ENCODE data around the gene PON2.
"Not testable (repeated sequence)": the region's sequence is repeated elsewhere in the genome, so short reads cannot be mapped to it uniquely, and the experiment has no call there.

PON2 gene

GRCh38 chr7:95469187-95469586 lies 34.4 kb upstream of the PON2 start:
- no peak overlapping the region for H3K9ac ChIP-seq (ENCODE audit: low read depth, low read length)
- H3K4me1 ChIP-seq (ENCODE audit: insufficient read depth, low read length) = peaks cover 13% of the 10 kb centered on the region
- no peaks in the 10 kb centered on the region for H3K36me3 ChIP-seq (ENCODE audit: insufficient read depth, low read length)
- H3K9me3 ChIP-seq (ENCODE audit: control insufficient read depth, insufficient read depth, low read length) = no peaks in the 10 kb centered on the region

- Histone ChIP-seq H3K4me1 (ENCODE audit: insufficient read depth, low read length) (peaks cover 13% of the 10 kb centered on the region), H3K9ac (ENCODE audit: low read depth, low read length) (no peak overlapping the region), H3K36me3 (ENCODE audit: insufficient read depth, low read length) (no peaks in the 10 kb centered on the region), H3K9me3 (ENCODE audit: control insufficient read depth, insufficient read depth, low read length) (no peaks in the 10 kb centered on the region)
These were observed 33.2 kb upstream of the PON2 start for GRCh38 chr7:95467912-95468607.

GRCh38 chr7:95460653-95461052 lies 25.8 kb upstream of the PON2 start:
- H3K9me3 ChIP-seq (ENCODE audit: control insufficient read depth, insufficient read depth, low read length) = peaks cover 16% of the 10 kb centered on the region
- not testable (repeated sequence) for H3K9ac ChIP-seq (ENCODE audit: low read depth, low read length); H3K36me3 ChIP-seq (ENCODE audit: insufficient read depth, low read length); H3K4me1 ChIP-seq (ENCODE audit: insufficient read depth, low read length)

- Histone ChIP-seq H3K9me3 (ENCODE audit: control insufficient read depth, insufficient read depth, low read length) (peaks cover 16% of the 10 kb centered on the region), H3K9ac (ENCODE audit: low read depth, low read length) (no peak overlapping the region), H3K4me1 (ENCODE audit: insufficient read depth, low read length) (no peaks in the 10 kb centered on the region), H3K36me3 (ENCODE audit: insufficient read depth, low read length) (no peaks in the 10 kb centered on the region)
These were observed 23.1 kb upstream of the PON2 start for GRCh38 chr7:95457947-95458346.

GRCh38 chr7:95454438-95455045 lies 19.7 kb upstream of the PON2 start:
- peaks cover 13% of the 10 kb centered on the region; the same call in 1 of the 2 replicates for H3K9me3 ChIP-seq (ENCODE audit: control insufficient read depth, insufficient read depth, low read length)
- no peaks in the 10 kb centered on the region for H3K4me1 ChIP-seq (ENCODE audit: insufficient read depth, low read length)
- no peak overlapping the region for H3K9ac ChIP-seq (ENCODE audit: low read depth, low read length)
- no peaks in the 10 kb centered on the region for H3K36me3 ChIP-seq (ENCODE audit: insufficient read depth, low read length)

GRCh38 chr7:95446618-95447017 lies 11.8 kb upstream of the PON2 start:
- Histone ChIP-seq H3K36me3 (ENCODE audit: insufficient read depth, low read length) (no peaks in the 10 kb centered on the region), H3K9ac (ENCODE audit: low read depth, low read length) (no peak overlapping the region), H3K9me3 (ENCODE audit: control insufficient read depth, insufficient read depth, low read length) (no peaks in the 10 kb centered on the region), H3K4me1 (ENCODE audit: insufficient read depth, low read length) (no peaks in the 10 kb centered on the region)

GRCh38 chr7:95444796-95445195 lies 10.0 kb upstream of the PON2 start:
- Histone ChIP-seq H3K9me3 (ENCODE audit: control insufficient read depth, insufficient read depth, low read length) (no peaks in the 10 kb centered on the region), H3K4me1 (ENCODE audit: insufficient read depth, low read length) (no peaks in the 10 kb centered on the region), H3K36me3 (ENCODE audit: insufficient read depth, low read length) (no peaks in the 10 kb centered on the region), H3K9ac (ENCODE audit: low read depth, low read length) (no peak overlapping the region)

- H3K9me3 ChIP-seq (ENCODE audit: control insufficient read depth, insufficient read depth, low read length) = no peaks in the 10 kb centered on the region
- no peaks in the 10 kb centered on the region for H3K4me1 ChIP-seq (ENCODE audit: insufficient read depth, low read length)
- no peaks in the 10 kb centered on the region for H3K36me3 ChIP-seq (ENCODE audit: insufficient read depth, low read length)
- H3K9ac ChIP-seq (ENCODE audit: low read depth, low read length) = no peak overlapping the region
These were observed 6.4 kb upstream of the PON2 start for GRCh38 chr7:95441042-95441823.

GRCh38 chr7:95440394-95441038 lies 5.7 kb upstream of the PON2 start:
- H3K9me3 ChIP-seq (ENCODE audit: control insufficient read depth, insufficient read depth, low read length) = no peaks in the 10 kb centered on the region
- no peak overlapping the region for H3K9ac ChIP-seq (ENCODE audit: low read depth, low read length)
- H3K4me1 ChIP-seq (ENCODE audit: insufficient read depth, low read length) = no peaks in the 10 kb centered on the region
- H3K36me3 ChIP-seq (ENCODE audit: insufficient read depth, low read length) = no peaks in the 10 kb centered on the region

- no peak overlapping the region for H3K9ac ChIP-seq (ENCODE audit: low read depth, low read length)
- H3K4me1 ChIP-seq (ENCODE audit: insufficient read depth, low read length) = no peaks in the 10 kb centered on the region
- H3K36me3 ChIP-seq (ENCODE audit: insufficient read depth, low read length) = no peaks in the 10 kb centered on the region
- no peaks in the 10 kb centered on the region for H3K9me3 ChIP-seq (ENCODE audit: control insufficient read depth, insufficient read depth, low read length)
These were observed 1.6 kb upstream of the PON2 start for GRCh38 chr7:95436407-95436806.

- Histone ChIP-seq H3K4me1 (ENCODE audit: insufficient read depth, low read length) (no peaks in the 10 kb centered on the region), H3K9me3 (ENCODE audit: control insufficient read depth, insufficient read depth, low read length) (no peaks in the 10 kb centered on the region), H3K36me3 (ENCODE audit: insufficient read depth, low read length) (no peaks in the 10 kb centered on the region), H3K9ac (ENCODE audit: low read depth, low read length) (peak overlapping the region; percentile 78)
These were observed 573 bp upstream of the PON2 start for GRCh38 chr7:95435422-95435780.

GRCh38 chr7:95433952-95434556 lies 774 bp downstream of the PON2 start:
- H3K36me3 ChIP-seq (ENCODE audit: insufficient read depth, low read length) = no peaks in the 10 kb centered on the region
- H3K9me3 ChIP-seq (ENCODE audit: control insufficient read depth, insufficient read depth, low read length) = no peaks in the 10 kb centered on the region
- peak overlapping the region; percentile 78 for H3K9ac ChIP-seq (ENCODE audit: low read depth, low read length)
- H3K4me1 ChIP-seq (ENCODE audit: insufficient read depth, low read length) = no peaks in the 10 kb centered on the region

GRCh38 chr7:95433129-95433528 lies 1.7 kb downstream of the PON2 start:
- Histone ChIP-seq H3K9ac (ENCODE audit: low read depth, low read length) (no peak overlapping the region), H3K36me3 (ENCODE audit: insufficient read depth, low read length) (no peaks in the 10 kb centered on the region), H3K9me3 (ENCODE audit: control insufficient read depth, insufficient read depth, low read length) (no peaks in the 10 kb centered on the region), H3K4me1 (ENCODE audit: insufficient read depth, low read length) (peaks cover 3% of the 10 kb centered on the region)

GRCh38 chr7:95432606-95433005 lies 2.2 kb downstream of the PON2 start:
- Histone ChIP-seq H3K36me3 (ENCODE audit: insufficient read depth, low read length) (no peaks in the 10 kb centered on the region), H3K4me1 (ENCODE audit: insufficient read depth, low read length) (peaks cover 8% of the 10 kb centered on the region), H3K9ac (ENCODE audit: low read depth, low read length) (no peak overlapping the region), H3K9me3 (ENCODE audit: control insufficient read depth, insufficient read depth, low read length) (no peaks in the 10 kb centered on the region)
